ENCODE results near the gene C2CD2.

C2CD2 gene

GRCh38 chr21:41836166-41837015 lies 117.4 kb downstream of the C2CD2 start:
- DNase-seq, result no peak

- no peak for DNase-seq
Observed at GRCh38 chr21:41835711-41836154, 118.1 kb downstream of the C2CD2 start.

All from GF-D8 (cell line).